ENCODE data around the gene NBEAL2. TPM values are rescaled to one million over a fixed set of nuclear protein-coding genes. Genes with fewer than 3 reads are reported as not detected.

NBEAL2 gene
- total RNA-seq, 1 donor from 2014 or later: 70.2 TPM

DNA sequence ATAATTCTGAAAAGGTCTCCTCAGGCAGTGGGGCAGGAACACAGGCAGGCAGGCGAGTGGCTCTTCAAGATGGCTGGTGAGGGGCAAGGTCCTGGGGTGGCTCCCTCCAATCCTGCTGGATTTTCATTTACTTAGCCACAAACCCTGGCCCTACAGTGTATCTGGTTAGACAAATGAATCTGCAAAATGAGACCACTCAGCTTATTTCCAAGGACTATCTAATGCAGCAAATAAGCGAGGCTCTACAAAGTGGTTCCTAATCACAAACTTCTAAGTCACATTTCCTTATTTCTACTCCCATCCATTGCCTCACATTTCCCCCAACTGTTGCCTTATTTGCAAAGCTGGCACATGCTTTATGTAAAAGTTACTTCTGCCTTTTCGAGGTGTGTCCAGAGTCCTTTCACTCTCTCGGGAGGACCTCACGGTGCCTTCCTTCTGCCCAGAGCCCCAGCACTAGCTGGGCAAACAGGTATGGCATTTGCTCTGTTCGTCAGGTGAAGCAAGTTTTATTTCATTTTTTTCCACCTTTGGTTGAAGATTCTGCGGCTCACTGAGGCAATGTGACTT lies 43.4 kb upstream of the NBEAL2 start:
- H3K9me3 ChIP-seq: no peaks in the 10 kb centered on the region
- no peak overlapping the region for H3K4me3 ChIP-seq
- no peak for DNase-seq (ENCODE audit: low spot score in 2 of 2)
- TF ChIP-seq, protein P1, sequence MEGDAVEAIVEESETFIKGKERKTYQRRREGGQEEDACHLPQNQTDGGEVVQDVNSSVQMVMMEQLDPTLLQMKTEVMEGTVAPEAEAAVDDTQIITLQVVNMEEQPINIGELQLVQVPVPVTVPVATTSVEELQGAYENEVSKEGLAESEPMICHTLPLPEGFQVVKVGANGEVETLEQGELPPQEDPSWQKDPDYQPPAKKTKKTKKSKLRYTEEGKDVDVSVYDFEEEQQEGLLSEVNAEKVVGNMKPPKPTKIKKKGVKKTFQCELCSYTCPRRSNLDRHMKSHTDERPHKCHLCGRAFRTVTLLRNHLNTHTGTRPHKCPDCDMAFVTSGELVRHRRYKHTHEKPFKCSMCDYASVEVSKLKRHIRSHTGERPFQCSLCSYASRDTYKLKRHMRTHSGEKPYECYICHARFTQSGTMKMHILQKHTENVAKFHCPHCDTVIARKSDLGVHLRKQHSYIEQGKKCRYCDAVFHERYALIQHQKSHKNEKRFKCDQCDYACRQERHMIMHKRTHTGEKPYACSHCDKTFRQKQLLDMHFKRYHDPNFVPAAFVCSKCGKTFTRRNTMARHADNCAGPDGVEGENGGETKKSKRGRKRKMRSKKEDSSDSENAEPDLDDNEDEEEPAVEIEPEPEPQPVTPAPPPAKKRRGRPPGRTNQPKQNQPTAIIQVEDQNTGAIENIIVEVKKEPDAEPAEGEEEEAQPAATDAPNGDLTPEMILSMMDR (IDR thresholded peaks at IDR 0.05): no peak
- peaks cover 40 to 55% of the 10 kb centered on the region in 2 donors for H3K4me1 ChIP-seq
- intact Hi-C loops (cut with DNase I): loop anchor here (1.0 to 10.0 kb wide), 5 partner anchors 27 to 379 kb away; partner anchors contain the start of genes CCDC12, KIF9 and KLHL18
- H3K36me3 ChIP-seq: peaks cover 9 to 28% of the 10 kb centered on the region in 2 donors
- H3K27ac ChIP-seq: peak overlapping the region; percentile 70 to 94
- H3K27me3 ChIP-seq: no peaks in the 10 kb centered on the region

DNA sequence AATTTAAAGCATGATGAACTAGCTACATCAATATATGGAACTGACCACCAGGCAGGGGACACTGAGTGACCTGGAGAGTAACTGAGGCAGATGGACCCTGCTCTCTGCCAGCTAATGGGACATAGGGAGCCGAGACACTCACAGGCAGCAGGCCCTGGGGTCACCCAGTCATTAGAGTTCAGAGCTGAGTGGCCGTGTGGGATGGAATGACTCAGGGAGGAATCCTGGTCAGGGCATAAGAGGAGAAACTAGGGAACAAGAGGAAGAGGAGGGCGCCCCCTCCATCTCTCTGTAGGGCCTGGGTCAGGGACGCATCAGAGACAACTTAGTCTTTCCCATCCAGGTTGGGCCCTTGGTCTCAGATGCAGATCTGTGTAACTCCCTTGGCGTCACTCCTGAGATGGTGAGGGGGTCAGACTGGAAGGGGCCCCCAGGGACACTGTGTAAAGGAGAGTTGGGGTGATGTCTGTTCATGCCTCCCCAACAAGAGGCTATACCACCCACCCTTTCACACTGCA lies 42.7 kb upstream of the NBEAL2 start:
- Histone ChIP-seq H3K27me3 (no peaks in the 10 kb centered on the region), H3K4me3 (no peak overlapping the region), H3K36me3 (peaks cover 9 to 28% of the 10 kb centered on the region in 2 donors), H3K4me1 (peaks cover 35 to 47% of the 10 kb centered on the region in 2 donors), H3K27ac (peak overlapping the region; percentile 70 to 94), H3K9me3 (no peaks in the 10 kb centered on the region)
- intact Hi-C loops (cut with DNase I): loop anchor here (10.0 kb wide), 2 partner anchors 348 to 378 kb away; partner anchors contain the start of genes KIF9 and KLHL18
- TF ChIP-seq, protein P1 (IDR thresholded peaks at IDR 0.05): no peak
- DNase-seq (ENCODE audit: low spot score in 2 of 2): no peak

DNA sequence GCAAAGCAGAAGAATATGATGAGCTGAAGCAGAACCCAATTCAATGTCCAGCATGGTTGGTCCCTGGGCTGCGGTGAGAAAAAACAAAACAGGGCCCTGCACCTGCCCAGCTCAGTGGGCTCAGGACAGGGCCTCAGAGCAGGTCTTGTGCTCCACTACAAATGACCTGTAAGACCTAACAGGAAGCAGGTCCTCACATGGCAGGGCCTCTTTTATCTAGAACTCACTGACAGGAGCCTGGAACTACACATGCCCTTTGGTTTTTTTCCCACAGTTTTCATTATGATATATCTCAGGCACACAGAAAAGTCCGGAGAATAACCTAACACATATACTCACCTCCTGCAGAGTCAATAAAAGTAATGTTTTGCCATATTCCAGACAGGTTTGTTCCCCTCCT lies 41.3 kb upstream of the NBEAL2 start:
- intact Hi-C loops (cut with DNase I): loop anchor here (10.0 kb wide), 2 partner anchors 347 to 377 kb away; partner anchors contain the start of genes KIF9 and KLHL18
- Histone ChIP-seq H3K36me3 (peaks cover 9 to 34% of the 10 kb centered on the region in 2 donors), H3K4me1 (peaks cover 23 to 34% of the 10 kb centered on the region in 2 donors), H3K27me3 (no peaks in the 10 kb centered on the region), H3K4me3 (no peak overlapping the region), H3K27ac (peak overlapping the region; percentile 22 to 70), H3K9me3 (no peaks in the 10 kb centered on the region)
- TF ChIP-seq, protein P1 (IDR thresholded peaks at IDR 0.05): no peak
- no peak for DNase-seq (ENCODE audit: low spot score in 2 of 2)

DNA sequence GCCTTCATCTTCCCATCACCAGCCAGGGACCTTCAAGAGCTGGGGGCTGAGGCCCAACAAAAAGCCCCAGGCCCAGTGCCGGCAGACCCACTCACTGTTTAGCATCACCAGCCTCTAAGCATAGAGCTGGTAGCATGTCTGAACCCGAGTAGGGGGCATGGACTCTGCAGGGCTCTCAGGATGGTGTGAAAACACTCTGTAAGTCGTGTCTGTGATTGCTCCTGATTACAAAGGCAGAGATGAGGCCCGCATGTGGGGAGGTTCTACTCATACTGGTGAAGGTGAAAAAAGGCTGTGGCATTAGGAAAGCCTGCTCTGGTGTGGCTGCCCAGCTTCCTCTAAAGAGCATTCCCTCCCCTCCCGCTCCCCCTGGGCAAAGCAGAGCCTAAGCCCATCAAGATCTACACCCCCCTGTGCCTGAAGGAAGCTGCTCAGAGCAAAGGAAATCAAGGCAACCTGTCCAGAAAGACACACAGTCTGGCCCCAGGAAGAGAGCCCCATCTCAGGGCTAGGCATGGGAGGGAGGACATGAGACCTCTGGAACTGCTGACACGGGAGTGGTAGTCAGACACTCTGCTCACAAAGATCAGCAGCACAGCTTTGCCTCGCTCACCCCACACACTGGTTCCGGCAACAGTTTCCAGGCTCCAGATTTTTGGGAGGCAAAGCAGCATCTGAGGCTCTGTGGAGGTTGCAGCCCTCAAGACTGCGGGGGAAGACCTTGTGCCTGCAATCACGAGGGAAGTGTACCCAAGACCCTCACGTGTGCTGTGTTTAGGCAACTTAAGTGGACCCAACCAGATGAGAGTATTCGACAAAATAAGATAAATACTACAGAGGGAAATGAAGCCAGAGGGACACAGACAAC lies 39.7 kb upstream of the NBEAL2 start:
- H3K36me3 ChIP-seq: peaks cover 9 to 34% of the 10 kb centered on the region in 2 donors
- no peaks in the 10 kb centered on the region for H3K9me3 ChIP-seq
- TF ChIP-seq, protein P1 (IDR thresholded peaks at IDR 0.05): no peak
- H3K27ac ChIP-seq: peak overlapping the region in 1 of 2 donors; percentile 3
- H3K4me1 ChIP-seq: peaks cover 14 to 17% of the 10 kb centered on the region in 2 donors
- intact Hi-C loops (cut with DNase I): loop anchor here (10.0 kb wide), 2 partner anchors 345 to 375 kb away; partner anchors contain the start of genes KIF9 and KLHL18
- no peaks in the 10 kb centered on the region for H3K27me3 ChIP-seq
- H3K4me3 ChIP-seq: no peak overlapping the region
- no peak for DNase-seq (ENCODE audit: low spot score in 2 of 2)

DNA sequence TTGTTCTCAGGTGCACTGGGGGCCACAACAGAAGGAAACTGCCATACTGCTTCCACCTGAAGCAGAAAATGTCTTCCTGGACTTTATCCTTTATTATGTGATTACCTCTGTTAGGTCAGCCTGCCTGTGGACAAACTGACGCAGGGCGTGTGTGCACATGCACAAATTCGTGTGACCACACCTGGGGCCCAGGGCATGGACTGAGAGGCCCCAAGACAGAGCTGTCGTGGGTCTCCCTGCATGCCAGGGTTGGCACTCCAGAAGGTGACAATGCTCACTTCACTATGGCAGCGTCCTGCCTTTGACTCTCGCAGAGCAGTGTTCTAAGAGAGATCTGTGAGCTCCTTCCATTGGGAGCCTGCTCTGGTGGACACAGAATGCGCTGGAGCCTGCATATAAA lies 37.4 kb upstream of the NBEAL2 start:
- Histone ChIP-seq H3K4me1 (peaks cover under 1 to 4% of the 10 kb centered on the region in 2 donors), H3K9me3 (no peaks in the 10 kb centered on the region), H3K27me3 (no peaks in the 10 kb centered on the region), H3K4me3 (no peak overlapping the region), H3K36me3 (peaks cover 9 to 34% of the 10 kb centered on the region in 2 donors), H3K27ac (no peak overlapping the region)
- TF ChIP-seq, protein P1 (IDR thresholded peaks at IDR 0.05): no peak
- intact Hi-C loops (cut with DNase I): no loop called here
- DNase-seq (ENCODE audit: low spot score in 2 of 2): no peak
